Activated CD4-positive, CD25-positive, alpha-beta regulatory T cell treated with anti-CD3 and anti-CD28 coated beads, Interleukin-2, amount 50 U/mL, for 72 hours (primary cell): ENCODE measurements around the gene PGRMC1.
A peak's percentile ranks its signal among the peaks of the same experiment; 100 is the strongest.
"Not testable (repeated sequence)": the region's sequence is repeated elsewhere in the genome, so short reads cannot be mapped to it uniquely, and the experiment has no call there.

Experiments
- DNase-seq: peaks from one replicate; pipeline ENCODE4 v3.0.0; 2021

PGRMC1 gene

DNA sequence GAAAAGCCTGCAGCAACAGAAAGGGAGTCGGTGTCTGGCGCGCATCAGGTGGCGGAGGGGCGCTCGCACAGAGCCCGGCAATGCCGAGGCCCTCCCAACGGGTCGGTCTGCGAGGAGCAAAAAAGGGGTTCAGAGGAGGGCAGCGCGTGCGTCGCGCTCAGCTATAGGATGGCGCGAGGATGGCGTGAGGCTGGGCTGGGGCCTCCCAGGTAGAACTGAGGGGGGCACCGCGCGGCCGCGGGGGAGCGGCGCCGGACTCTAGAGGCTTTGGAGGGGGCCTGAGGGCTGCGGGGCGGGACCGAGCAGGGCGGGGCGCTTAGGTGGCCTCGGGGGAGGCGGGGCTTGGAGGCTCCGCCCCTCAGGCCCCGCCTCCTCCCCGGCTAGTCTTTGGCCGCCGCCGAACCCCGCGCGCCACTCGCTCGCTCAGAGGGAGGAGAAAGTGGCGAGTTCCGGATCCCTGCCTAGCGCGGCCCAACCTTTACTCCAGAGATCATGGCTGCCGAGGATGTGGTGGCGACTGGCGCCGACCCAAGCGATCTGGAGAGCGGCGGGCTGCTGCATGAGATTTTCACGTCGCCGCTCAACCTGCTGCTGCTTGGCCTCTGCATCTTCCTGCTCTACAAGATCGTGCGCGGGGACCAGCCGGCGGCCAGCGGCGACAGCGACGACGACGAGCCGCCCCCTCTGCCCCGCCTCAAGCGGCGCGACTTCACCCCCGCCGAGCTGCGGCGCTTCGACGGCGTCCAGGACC lies at the start of gene PGRMC1:
PGRMC1 (plus strand) TSS at position 414 of the 751 bp plus-strand sequence; CDS start at position 493, 79 bp downstream.
- DNase-seq: peak; percentile 74

DNA sequence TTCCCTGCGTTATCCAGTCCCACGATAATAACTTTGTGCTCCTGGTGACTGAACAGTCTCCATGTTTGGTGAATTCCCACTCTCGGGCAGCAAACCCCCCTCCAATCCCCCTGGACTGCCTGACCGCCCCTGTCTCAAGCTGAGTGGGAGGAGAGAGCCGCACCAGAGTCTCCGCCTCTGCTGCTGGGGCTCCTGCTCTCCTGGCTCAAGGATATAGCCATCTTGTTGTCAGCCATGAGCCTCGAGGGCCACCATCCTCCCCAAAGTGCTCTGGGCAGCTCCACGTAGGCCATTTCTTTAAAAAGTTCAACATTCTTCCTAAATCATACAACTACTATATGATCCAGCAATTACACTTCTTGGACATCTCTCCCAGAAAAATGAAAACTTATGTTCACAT lies 49.3 kb upstream of the PGRMC1 start:
- DNase-seq: no peak

DNA sequence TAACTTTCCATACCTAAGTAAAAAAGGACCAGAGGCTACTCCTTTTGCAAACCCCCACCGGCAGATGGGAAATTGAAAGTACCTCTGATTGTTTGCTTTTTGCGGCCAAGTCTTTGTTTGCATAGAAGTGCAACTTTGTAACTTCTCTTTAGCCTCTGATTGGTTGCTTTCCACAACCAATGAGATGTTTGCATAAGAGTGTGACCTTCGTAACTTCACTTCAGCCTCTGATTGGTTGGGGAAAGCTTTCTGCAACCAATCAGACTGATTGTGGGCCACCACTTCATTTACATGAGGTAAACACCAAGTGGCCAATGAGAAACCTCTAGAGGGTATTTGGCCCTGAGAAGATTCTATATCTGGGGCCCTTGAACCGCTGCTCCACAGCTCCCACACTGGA lies 48.8 kb upstream of the PGRMC1 start:
- no peak for DNase-seq

DNA sequence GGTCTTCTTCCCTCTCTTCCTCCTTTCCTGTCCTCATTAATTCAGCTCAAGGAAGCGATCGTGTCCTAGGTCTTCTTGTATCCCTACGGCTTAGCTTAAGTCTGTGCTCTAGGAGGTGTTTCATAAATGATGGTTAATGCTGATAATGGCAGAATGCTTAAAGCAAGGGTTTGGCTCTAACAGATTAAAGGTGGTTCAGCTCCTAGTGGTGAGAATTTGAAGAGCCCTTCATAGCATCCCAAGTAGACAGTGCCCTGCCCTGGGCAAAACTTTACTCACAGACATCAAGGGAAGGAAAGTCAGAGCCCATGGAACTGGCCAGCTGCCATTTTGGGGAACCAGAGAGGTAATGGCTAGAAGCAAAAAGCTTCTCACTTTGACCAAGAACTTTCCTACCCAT lies 47.0 kb upstream of the PGRMC1 start:
- DNase-seq: no peak

DNA sequence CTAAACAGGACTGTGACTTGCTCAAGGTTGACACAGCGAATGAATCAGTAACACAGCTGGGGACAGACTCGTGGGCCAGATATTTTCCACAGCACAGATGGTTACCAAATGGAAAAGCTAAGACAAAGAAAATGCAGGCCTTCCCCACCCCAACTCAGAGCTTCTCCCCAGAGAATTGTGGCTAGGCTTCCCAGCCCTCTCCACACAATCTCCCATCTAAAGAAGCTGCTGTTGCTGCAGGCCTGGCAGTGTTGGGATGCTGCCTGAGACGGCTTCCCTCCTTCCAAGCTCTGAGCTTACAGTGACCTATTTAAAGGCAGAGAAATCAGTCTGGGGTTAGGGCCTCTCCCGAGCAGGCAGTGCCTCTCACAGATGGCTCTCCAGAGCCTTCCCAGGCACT lies 46.5 kb upstream of the PGRMC1 start:
- no peak for DNase-seq

DNA sequence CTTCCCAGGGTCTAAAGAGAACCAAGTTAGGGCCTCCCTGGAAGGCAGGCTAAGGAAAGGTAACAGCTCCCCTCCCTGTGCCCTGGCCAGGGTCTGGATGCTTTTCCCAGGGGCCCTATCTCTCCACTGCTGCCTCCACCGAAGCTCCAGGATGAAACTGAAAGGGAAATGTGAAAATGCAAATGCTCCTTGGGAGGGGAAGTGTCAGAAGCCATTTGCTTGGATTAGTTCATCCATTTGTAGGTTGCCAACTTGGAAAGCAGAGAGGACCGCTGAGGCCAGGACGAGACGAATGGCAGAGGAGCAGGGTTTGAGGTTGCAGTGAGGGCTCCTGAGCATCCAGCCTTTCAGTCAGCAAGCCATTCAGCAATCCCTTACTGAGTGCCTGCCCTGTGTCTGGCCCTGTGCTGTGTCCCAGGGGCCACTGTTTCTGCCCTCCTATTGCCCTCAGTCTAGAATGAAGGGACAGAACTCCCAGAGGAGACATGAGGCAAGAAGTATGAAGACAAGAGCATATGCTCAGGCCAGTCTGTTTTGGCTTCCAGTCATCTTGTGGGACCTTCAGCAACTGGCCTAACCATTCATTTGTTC lies 45.9 kb upstream of the PGRMC1 start:
- DNase-seq: no peak

DNA sequence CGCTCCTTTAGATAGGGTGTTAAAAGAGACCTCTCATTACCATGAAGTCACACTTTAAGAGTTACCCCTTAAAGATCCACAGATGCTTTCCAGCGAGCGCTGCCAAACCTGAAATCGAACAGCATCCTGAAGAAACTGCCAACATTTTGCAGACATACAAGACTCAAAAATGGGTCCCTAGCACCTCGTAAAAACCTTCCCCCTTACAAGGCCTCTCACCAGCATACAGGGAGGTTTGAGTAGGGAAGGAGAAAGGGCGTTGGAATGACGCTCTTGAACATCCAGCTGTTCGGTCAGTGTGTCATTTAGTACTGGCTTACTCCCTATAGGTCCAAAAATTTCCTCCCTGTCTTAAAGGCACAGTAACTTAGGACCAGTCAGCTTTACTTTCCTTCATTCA lies 45.3 kb upstream of the PGRMC1 start:
- no peak for DNase-seq

DNA sequence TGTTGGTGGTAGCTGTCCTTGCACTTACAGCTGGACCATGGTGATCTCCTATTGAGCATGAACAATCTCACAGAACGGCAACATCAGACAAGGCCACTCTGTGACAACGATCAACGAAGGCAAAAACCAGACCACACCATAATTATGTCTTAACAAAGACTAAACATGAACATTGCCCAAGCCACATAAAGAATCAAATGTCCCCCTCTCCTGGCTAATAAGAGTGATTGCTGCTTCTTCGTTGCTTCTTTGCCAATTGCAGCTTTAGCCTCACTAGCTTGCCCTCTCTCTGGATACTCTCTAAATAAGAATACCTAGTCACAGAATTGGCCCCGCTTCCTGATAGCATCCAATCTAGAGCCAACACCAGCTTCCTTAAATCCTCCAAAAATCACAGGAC lies 41.5 kb upstream of the PGRMC1 start:
- no peak for DNase-seq

DNA sequence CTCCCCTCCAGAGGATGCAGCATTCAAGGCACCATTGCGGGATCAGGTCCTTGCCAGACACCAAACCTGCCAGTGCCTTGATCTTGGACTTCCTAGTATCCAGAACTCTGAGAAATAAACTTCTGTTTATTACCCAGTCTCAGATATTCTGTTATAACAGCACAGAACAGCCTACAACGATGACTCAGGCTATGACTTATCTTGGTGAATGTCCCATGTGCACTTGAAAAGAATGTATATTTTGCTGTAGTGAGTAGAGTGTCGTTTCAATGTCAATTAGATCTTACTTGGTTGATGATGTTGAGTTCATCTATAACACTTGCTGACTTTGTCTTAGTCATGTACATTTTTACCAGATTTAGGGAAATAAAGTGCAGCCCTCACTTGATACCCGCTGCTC lies 34.5 kb upstream of the PGRMC1 start:
- DNase-seq: no peak

DNA sequence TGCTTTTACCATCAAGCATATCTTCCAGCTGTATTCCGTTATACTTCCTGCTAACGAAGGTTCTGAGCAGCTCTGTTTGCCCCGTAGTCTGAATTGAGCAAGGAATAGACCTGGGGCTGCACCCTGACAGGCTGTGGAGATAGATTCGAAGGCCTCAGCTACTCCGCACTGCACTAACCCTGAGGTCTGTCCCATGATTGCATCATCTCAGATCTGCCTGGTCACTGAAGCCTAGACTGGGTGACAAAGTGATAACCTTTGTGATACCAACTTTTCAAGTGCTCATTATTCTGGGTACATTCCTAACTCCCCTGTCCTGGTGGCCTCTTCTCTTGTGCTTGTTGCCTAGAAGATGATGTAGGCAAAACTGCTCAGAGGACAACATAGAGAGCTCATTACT lies 29.9 kb upstream of the PGRMC1 start:
- no peak for DNase-seq

DNA sequence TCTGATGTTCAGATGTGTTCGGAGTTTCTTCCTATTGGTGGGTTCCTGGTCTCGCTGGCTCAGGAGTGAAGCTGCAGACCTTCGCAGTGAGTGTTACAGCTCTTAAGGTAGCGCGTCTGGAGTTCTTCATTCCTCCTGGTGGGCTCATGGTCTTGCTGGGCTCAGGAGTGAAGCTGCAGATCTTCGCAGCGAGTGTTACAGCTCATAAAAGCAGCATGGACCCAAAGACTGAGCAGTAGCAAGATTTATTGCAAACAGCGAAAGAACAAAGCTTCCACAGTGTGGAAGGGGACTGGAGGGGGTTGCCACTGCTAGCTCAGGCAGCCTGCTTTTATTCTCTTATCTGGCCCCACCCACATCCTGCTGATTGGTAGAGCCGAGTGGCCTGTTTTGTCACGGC lies 28.6 kb upstream of the PGRMC1 start:
- not testable (repeated sequence) for DNase-seq

DNA sequence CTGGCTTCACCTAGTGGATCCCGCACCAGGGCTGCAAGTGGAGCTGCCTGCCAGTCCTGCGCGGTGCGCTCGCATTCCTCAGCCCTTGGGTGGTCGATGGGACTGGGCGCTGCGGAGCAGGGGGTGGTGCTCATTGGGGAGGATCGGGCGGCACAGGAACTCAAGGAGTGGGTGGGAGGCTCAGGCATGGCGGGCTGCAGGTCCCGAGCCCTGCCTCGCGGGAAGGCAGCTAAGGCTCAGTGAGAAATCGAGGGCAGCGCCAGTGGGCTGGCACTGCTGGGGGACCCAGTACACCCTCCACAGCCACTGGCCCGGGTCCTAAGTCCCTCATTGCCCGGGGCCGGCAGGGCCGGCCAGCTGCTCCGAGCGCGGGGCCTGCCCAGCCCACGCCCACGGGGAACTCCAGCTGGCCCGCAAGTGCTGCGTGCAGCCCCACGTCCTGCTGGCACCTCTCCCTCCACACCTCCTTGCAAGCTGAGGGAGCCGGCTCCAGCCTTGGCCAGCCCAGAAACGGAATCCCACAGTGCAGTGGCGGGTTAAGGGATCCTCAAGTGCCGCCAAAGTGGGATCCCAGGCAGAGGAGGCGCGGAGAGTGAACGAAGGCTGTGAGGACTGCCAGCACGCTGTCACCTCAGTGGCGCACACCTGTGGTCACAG lies 27.6 kb upstream of the PGRMC1 start:
- DNase-seq: no peak

DNA sequence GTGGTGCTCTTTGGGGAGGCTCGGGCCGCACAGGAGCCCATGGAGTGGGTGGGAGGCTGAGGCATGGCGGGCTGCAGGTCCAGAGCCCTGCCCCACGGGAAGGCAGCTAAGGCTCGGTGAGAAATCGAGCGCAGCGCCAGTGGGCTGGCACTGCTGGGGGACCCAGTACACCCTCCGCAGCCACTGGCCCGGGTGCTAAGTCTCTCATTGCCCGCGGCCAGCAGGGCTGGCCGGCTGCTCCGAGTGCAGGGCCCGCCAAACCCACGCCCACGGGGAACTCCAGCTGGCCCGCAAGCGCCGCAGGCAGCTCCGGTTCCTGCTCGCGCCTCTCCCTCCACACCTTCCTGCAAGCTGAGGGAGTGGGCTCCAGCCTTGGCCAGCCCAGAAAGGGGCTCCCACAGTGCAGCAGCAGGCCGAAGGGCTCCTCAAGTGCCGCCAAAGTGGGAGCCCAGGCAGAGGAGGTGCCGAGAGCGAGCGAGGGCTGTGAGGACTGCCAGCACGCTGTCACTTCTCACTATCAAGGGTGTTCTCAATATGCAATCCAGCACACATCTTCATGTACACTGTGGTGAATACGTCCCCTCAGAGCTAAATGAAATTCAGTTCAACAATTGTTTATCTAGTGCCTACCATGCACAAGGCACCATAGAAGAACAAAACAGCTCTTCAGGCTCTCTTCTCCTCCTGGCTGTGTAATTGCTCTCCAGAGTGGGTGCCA lies 25.0 kb upstream of the PGRMC1 start:
- DNase-seq: not testable (repeated sequence)

DNA sequence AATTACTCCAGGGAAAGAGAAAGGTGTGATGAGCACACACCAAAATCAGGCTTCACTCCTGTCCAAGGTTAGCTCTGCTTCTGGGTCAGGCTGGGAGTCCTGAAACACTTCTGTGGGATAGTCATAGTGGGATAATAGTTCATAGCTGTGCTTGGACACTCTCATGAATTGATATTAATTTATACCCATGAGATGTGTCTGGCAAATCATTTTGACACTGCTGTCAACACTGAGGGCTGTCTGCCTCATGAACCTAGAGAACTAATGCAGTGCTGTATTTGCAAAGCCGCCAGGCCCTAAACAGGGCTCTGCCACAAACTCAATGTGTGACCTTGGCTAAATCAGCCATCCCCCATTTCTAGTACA lies 24.5 kb upstream of the PGRMC1 start:
- DNase-seq: no peak

DNA sequence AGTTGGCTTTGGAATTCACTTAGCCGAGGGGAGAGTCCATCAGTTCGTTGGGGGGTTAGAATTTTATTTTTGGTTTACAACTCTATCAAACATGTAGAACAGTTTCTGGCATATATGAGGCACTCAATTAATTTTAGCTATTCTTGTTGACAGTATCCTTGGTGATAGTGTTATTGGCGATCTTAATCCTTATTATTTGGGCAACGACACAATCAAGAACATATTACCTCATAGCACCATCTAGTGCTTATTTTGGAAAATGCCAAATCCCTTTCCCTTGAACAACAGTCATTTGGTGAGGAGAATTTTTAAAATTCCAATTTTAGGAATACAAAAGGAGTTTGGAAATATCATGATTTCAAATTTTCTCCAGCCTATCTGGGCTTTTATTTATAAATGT lies 17.9 kb upstream of the PGRMC1 start:
- DNase-seq: no peak

DNA sequence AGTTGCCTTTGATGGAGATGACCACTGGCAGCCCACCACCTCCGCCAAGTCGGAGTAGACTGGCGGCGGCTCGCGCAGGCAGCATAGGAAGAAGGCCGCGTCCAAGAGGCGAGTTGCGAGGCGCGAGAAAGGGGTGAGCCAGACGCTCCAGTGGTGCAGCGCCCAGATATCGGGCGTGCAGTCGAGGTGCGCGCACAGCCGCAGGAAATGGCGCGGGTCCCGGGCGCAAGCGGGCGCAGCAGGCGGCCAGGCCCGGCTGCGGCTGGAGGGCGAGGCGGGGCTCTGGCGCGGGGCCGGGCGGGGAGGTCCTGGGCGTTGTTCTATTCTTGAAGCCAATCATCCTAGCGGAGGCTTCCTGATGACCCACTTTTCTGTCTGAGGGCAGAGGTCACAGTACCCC lies 13.2 kb upstream of the PGRMC1 start:
- DNase-seq: no peak

DNA sequence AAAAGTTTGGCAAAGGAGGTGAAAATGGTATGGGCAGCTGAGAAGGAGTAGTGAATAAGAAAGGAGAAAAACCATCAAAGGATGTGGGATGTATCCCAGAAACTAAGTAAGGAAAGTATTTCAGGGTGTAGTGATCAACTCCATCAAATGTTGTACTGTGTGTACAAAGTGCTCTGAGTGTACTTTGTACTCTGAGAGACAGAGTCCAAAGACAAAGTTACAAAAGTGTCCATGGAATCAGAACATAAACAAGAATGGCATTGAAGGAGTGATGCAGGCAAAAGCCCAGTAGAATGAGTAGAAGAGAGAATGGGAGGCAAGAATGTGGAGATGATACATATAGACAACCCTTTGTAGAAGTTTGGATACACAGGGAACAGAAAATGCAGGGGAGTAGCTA lies 12.3 kb upstream of the PGRMC1 start:
- no peak for DNase-seq

DNA sequence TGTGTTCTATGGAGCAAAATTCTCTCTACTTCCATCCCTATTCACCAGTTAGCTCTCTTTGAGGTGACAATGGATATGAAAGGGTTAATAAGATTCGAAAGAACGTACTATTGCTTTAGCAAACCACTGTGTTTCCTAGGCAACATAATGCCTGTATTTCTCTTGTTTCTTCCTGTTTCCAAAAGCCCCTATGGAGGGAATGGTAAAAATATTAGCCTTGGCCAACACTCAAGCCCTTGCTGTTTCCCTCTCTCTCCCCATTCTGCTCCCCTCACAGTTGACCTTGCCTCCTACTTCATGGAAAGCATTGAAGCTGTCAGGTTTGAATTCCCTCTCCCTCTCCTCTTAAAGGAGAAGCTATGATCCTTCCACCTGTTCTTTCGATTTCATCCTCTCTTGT lies 9.6 kb upstream of the PGRMC1 start:
- no peak for DNase-seq

DNA sequence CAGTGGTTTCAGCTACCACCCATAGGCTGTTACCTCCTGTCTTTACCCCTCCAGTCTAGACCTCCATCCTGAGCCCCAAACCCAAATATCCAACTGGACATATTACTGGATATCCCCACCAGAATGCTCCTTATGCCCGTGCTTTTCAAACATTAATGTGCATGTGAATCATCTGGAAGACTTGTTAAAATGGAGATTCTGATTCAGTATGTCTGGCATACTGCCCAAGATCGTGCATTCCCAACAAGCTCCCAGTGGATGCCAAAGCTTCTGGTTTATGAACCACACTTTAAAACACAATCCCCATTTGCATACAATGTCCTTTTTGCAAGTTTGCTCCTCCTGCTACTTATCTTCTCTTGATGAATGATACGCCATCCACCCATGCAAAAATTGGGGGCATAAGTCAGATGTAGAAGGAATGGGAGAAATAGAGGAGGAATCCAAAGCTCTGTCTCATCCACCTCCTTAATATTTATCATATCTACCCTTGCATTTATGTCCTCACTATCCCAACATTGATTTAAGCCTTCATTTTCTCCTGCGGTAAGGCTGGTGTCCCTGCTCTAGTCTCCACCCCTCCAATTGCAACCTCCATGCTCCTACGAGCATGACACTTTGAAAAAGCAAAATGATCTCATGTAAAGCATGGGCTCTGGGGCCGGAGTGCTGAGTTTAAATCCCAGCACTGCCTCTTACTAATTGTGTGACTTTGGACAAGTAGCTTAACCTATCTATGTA lies 7.4 kb upstream of the PGRMC1 start:
- no peak for DNase-seq

DNA sequence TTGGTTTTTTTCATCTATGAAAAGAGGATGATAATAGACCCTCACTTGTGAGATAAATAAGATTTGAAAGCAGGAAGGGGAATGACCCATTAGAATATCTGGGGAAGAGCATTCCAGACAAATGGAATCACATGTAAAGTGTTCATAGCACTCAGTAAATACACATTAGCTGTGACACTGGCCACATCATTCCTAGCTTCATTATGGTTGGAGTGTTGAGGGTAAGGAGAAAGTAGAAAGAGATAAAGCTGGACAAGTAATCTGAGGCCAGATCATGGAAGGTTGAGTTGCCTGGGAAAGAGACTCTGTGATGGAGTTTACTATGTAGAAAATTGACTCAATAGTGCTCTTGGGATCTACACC lies 6.9 kb upstream of the PGRMC1 start:
- no peak for DNase-seq

DNA sequence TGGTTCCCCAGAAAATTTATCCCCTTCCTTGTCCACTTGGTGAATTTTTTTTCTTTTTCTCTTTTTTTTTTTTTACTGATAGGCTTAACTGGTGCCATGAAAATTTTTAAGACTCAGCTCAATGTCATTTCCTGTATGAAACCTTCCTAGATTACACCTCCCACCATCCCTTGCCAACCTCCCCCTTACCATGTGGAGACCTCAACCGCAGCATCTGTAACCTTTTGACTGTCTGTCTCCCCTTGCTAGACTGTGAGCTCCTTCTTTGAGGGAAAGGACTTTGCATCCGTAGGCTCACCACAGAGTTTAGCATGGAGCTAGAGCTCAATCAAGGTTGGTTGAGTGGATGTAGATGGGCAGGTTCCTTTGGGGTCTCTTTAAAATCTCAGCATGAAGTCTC lies 5.2 kb upstream of the PGRMC1 start:
- DNase-seq: no peak

DNA sequence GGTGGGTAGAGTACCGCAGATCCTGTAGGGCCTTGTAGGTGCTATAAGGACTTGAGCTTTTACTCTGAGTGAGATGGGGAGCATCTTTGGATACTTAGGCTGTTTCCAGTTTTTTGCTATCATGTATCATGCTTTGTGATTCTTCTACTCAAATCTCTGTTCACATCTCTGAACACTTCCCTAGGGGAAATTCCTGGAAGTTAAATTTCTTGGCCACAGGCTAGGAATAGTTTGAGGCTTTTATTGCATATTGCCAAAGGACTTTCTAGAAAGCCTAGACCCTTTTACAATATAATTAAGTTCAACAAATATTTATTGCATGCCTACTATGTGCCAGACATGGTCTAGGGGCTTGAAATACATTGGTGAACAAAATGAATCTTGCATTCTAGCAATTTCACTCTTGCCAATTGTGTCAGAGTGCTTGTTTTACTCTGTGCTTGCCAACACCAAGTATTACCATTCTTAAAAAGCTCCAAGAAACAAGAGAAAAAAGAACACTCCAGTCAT lies 4.1 kb upstream of the PGRMC1 start:
- no peak for DNase-seq

DNA sequence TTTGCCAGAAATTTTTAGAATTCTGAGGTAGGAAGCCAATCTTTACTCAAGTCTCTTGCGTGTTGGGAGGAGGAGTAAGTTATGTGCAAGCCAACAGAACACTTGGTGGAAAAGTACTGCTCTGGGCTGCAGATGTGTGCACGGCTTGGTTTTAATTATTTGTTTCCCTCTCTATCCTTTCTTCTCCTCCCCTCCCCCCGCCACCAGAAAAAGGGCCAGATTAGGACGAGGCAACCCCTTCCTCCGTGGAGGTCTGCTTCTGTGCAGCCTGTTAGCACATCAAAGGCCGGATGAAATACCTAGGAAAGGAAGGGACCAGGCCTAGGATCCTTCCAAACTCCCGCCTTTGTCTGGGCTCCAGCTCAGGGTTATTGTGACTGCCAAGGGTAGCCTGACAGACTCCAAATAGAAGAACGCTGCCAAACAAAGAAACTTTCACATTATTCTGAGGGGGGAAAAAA lies 1.0 kb upstream of the PGRMC1 start:
- DNase-seq: no peak
